Measurements from ENCODE around the gene POLR2E. TPM values are rescaled to one million over a fixed set of nuclear protein-coding genes. Genes with fewer than 3 reads are reported as not detected.

POLR2E gene
- total and polyA plus RNA-seq, 2 of the 13 experiments (the other 11 are each of a cell fraction or from before 2014, with no cell fraction given) = 140 to 272 TPM

- TF ChIP-seq GMEB2 (CRISPR knock-in tag; IDR thresholded peaks at IDR 0.05; ENCODE audit: low read depth) (no peak), ZNF33B (CRISPR knock-in tag; IDR thresholded peaks at IDR 0.05) (no peak), HMG20A (CRISPR knock-in tag; IDR thresholded peaks at IDR 0.05; ENCODE audit: borderline replicate concordance) (no peak), ZNF710 (CRISPR knock-in tag; IDR thresholded peaks at IDR 0.05; ENCODE audit: borderline replicate concordance) (0 out of 2 replicates have a peak, but pooled peaks have one; percentile 13), SOX5 (CRISPR knock-in tag; IDR thresholded peaks at IDR 0.05; ENCODE audit: borderline replicate concordance) (peak; percentile 38; the same call in 1 of the 2 replicates), ZNF101 (CRISPR knock-in tag; IDR thresholded peaks at IDR 0.05; ENCODE audit: borderline replicate concordance, low read depth) (no peak), PPARG (CRISPR knock-in tag; conservative IDR thresholded peaks at IDR 0.05) (no peak), SMAD1 (CRISPR knock-in tag; IDR thresholded peaks at IDR 0.05; ENCODE audit: borderline replicate concordance, low read depth) (no peak), ZNF652 (CRISPR knock-in tag; IDR thresholded peaks at IDR 0.05; ENCODE audit: borderline replicate concordance, low read depth) (no peak; the same call in 1 of the 2 replicates), SP4 (CRISPR knock-in tag; IDR thresholded peaks at IDR 0.05) (no peak), RFXAP (CRISPR knock-in tag; IDR thresholded peaks at IDR 0.05; ENCODE audit: borderline replicate concordance) (no peak), SAFB2 (CRISPR knock-in tag; IDR thresholded peaks at IDR 0.05; ENCODE audit: borderline replicate concordance, low read depth) (no peak), CHD4 (IDR thresholded peaks at IDR 0.05; ENCODE audit: borderline replicate concordance, low read length) (peak; percentile 80; the same call in 1 of the 2 replicates), SYNCRIP (IDR thresholded peaks at IDR 0.05; ENCODE audit: insufficient read depth, low read depth, low read length) (no peak), ZFP90 (CRISPR knock-in tag; IDR thresholded peaks at IDR 0.05; ENCODE audit: borderline replicate concordance) (no peak), THAP11 (CRISPR knock-in tag; IDR thresholded peaks at IDR 0.05) (peak; percentile 46), ZNF496 (CRISPR knock-in tag; IDR thresholded peaks at IDR 0.05; ENCODE audit: insufficient replicate concordance) (no peak), ZNF354B (CRISPR knock-in tag; IDR thresholded peaks at IDR 0.05) (no peak), KLF15 (CRISPR knock-in tag; IDR thresholded peaks at IDR 0.05; ENCODE audit: borderline replicate concordance) (no peak), ARNT (IDR thresholded peaks at IDR 0.05) (no peak), RELA (CRISPR knock-in tag; IDR thresholded peaks at IDR 0.05) (no peak), SRY (CRISPR knock-in tag; IDR thresholded peaks at IDR 0.05) (no peak), ZNF383 (CRISPR knock-in tag; IDR thresholded peaks at IDR 0.05; ENCODE audit: borderline replicate concordance) (no peak), EP300 (IDR thresholded peaks at IDR 0.05; ENCODE audit: low read depth in 2 of 2, low read length in 2 of 2) (peak in 1 of 2 experiments; percentile 67; a peak in 2 of 4 replicates), EP300 (CRISPR knock-in tag; IDR thresholded peaks at IDR 0.05; ENCODE audit: borderline replicate concordance) (no peak), SAP130 (CRISPR knock-in tag; IDR thresholded peaks at IDR 0.05; ENCODE audit: low read depth) (peak; percentile 74), ZNF619 (CRISPR knock-in tag; IDR thresholded peaks at IDR 0.05) (no peak), KLF16 (CRISPR knock-in tag; IDR thresholded peaks at IDR 0.05) (0 out of 4 replicates have a peak, but pooled peaks of 1 of the 2 experiments have one; percentile 25)
These were observed 7.4 kb upstream of the POLR2E start (continued) for GRCh38 chr19:1102407-1103131.
